Activated CD8-positive, alpha-beta memory T cell treated with anti-CD3 and anti-CD28 coated beads, Interleukin-2, amount 50 U/mL, for 24 hours (primary cell): Measurements from ENCODE around the gene SGSM2.
"Not testable (repeated sequence)": the region's sequence is repeated elsewhere in the genome, so short reads cannot be mapped to it uniquely, and the experiment has no call there.

ENCODE experiments used
- DNase-seq: peaks from one replicate; pipeline ENCODE4 v3.0.0-alpha.2; 2020; ENCODE audit errors: extremely low read depth

Gene SGSM2, protein sequence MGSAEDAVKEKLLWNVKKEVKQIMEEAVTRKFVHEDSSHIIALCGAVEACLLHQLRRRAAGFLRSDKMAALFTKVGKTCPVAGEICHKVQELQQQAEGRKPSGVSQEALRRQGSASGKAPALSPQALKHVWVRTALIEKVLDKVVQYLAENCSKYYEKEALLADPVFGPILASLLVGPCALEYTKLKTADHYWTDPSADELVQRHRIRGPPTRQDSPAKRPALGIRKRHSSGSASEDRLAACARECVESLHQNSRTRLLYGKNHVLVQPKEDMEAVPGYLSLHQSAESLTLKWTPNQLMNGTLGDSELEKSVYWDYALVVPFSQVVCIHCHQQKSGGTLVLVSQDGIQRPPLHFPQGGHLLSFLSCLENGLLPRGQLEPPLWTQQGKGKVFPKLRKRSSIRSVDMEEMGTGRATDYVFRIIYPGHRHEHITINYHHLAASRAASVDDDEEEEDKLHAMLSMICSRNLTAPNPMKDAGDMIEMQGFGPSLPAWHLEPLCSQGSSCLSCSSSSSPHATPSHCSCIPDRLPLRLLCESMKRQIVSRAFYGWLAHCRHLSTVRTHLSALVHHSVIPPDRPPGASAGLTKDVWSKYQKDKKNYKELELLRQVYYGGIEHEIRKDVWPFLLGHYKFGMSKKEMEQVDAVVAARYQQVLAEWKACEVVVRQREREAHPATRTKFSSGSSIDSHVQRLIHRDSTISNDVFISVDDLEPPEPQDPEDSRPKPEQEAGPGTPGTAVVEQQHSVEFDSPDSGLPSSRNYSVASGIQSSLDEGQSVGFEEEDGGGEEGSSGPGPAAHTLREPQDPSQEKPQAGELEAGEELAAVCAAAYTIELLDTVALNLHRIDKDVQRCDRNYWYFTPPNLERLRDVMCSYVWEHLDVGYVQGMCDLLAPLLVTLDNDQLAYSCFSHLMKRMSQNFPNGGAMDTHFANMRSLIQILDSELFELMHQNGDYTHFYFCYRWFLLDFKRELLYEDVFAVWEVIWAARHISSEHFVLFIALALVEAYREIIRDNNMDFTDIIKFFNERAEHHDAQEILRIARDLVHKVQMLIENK

DNA sequence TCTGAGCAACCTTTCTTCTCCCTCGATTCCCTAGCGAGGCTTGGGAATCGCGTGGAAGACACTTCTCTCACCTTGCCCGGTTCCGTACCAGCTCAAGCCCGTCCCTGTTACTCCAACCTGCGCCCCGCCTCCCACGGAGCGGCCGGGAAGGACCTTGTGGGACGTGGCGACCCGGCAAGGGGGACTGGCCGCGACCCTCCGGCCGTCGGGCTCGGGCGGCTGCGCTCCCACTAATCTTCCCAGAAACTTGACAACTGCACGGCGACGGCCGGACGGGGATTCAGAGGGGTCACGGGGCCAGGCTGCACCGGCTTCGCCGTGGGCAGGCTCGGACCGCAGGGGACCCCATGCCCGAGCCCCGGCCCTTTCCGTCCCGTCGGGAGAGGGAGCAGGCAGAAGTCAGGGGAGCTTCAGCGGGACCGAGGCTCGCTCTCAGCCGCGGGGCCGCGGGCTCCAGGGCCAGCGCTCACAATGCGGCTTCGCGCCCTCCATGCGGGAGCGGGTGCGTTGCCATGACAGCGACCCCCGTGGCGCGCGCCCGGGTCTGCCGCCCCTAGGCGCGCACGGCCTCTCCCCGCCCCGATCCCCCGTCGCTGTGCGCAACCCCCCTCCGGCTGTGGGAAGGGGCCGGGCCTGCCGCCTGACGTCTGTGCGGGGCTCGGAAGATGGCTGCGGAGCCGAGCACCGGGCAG lies at the start of gene SGSM2:
Gene SGSM2 (plus strand): TSS at position 650 of the 692 bp plus-strand sequence. CDS start 188 bp downstream, outside the sequence.
- DNase-seq = no peak

DNA sequence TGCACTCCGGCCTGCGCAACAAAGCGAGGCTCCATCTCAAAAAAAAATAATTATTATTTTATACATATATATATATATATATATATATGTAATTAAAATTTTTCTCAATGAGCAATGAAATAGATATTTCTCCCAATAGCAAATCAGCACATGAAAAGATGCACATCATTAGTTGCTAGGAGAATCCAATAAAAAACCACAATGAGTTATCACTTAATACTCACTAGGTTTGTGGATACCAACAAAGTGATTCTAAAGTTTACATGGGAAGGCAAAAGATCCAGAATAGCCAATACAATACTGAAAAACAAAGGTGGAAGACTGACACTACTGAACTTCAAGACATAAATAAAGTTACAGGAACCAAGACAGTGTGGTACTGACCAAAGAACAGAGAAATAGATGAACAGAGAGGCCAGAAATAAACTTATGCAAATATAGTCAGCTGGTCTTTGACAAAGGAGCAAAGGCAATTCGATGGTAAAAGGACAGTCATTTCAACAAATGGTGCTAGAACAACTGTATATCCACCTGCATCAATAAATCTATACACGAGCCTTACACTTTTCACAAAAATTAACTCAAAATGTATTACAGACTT lies 47.3 kb upstream of the SGSM2 start:
- DNase-seq = no peak

DNA sequence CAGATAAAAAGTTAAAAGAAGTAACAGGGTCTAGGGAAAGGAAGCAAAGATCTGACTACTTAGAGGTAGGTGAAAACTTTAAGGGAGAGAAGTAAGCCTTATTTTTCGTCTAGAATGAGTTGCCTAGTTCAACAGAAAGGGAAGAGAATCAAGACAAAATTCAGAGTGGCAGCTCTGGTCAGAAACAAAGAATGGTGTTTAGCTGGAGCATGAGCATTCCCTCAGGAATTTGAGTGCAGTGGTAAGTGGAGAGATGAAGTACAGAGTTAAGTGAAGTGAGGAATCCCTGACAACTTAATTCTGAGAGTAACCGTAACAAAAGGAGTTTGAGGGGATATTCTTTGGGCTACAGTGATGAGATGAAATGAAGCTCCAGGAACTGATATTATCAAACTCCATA lies 45.2 kb upstream of the SGSM2 start:
- DNase-seq = no peak

DNA sequence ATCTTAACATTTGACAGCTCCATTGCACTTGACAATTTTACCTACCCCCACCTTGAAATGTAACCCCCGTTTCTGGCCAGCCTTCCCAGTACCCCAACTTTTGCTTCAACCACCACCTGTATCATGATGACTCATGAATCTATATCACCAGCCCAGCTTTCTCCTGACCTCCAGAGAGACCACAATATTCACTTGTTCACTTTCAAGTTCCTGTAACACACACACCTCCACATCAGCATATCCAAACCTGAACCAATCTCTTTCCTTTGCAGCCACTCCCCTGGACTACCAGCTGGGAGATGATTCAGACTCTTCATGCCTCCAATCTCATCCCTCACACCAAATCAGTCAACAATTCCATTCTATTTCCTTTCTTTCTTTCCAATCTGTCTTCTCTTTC lies 41.7 kb upstream of the SGSM2 start:
- no peak for DNase-seq

DNA sequence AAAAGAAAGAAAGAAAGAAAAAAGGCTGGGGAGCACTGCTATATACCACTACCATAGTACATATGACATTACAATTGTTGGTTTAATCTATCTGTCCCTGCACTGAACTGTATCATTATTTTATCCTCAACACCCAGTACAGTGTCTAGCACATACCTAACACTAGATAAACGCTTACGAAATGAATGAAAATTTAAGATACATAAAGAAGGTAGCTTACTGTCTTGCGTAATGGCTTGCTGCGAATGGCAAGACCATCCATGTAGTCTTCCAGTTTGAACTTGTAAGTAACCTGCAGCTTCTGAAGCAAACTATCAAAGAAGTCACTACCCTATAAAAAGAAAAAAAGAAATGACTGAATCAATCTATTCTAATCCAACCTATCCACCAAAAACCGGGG lies 40.3 kb upstream of the SGSM2 start:
- no peak for DNase-seq

DNA sequence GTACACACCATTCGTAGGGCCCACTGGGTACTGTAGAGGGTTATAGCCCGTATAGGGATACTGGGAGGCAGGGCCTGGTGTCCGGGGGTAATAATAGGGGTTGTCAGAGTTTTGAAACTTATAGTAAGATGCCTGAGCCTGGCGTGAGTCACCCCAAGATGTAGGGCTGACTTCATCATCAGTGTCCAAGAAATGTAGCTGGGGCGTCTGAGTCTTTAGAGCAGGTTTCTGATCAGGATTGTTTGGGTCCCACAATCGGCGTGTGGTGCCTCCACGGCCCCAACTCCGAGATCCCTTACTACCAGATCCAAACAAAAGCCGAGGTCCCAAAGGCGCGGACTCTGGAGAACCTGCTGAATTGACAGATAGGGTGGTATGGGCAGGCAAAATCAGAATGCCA lies 38.2 kb upstream of the SGSM2 start:
- DNase-seq = no peak

DNA sequence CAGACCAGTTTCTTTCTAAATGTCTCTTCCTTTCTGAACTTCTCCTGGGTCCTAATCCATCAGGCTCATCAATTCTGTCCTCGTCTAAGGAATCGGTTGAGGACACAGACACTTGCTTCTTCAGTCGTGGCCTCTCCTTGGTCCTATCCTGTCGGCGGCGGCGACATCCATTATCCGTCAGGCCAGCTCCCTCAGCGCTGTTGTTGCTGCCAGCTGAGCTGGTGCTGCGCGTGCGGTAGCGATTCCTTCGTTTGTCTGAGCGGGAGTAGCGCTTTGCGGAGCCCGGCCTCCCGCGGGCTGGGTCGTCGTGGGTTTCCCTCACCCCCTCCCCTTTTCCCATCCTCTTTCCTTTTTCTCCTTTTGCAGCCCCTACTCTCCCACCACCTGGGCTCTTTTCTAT lies 37.5 kb upstream of the SGSM2 start:
- DNase-seq = no peak

DNA sequence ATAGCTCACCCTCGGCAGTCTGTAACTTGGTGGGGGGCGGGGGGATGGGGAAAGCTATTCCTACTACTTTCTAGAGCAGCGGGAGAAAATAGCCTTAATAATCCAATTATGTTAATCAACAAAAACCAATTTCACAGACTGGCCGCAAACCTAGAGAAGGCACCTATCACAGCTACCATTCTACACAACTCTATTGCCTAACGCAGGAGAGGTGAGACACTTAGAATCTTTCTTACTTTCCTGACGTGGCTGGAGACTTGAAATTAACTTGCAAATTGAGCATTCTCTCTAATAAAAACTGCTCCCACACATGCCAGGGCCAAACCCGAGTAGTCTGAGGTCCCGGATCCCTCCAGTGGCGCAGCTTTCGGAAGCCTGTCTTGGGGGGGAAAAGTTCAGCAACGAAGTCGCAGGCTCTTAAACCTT lies 34.5 kb upstream of the SGSM2 start:
- DNase-seq = no peak

DNA sequence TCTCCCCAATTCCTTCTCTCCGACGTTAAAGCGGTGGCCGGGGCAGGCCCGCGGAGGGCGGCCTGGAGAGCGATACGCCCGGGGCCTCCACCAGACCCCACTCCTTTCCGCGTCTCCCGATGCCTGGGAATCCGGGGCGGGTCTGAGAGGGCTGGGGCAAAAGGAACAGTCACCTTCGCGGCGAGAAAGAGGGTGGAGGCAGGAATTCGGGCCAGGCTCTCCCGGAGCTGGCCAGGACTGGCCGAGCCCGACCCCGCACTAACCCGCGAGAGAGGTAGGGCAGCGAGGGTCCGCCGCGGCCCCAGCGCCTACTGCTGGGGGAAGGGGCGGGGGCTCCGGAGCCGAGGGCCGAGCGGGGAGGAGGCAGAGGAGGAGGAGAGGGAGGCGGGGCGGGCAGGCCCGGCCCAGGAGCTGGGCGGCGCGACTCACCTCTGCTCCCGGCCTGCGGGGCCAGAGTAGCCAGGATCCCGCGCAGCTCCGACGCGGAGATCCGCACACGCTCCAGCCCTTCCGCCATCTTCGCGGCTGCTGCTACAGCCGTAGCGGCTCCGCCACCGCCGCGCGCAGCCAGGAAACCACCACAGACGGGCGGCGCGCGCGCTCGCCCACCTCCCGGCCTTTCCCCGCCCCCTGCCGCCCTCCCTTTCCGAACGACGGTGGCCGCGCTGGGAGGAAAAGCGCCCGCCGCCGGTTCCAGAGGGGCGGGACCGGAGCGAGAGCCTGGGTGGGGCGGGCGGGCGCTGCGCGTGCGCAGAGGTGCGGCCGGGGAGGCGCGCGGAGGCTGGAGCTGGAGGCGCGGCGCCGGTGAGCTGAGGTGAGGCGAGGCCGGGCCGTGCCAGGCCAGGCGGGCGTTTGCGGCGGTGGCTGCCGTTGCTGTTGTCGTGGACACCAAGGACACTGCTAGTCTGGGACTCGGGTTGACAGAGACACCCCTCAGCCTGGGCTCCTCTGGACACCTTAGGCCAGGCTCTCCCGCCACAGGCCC lies 33.8 kb upstream of the SGSM2 start, which contains the start of the genes SMG6 and SRR:
Gene SMG6 (minus strand): TSS at position 582 of the 985 bp plus-strand sequence. CDS start 65 bp downstream, at position 517.
Gene SRR (plus strand): TSS at position 747 of the 985 bp plus-strand sequence. CDS start 11,611 bp downstream, outside the sequence.
- peak; percentile 82 for DNase-seq

DNA sequence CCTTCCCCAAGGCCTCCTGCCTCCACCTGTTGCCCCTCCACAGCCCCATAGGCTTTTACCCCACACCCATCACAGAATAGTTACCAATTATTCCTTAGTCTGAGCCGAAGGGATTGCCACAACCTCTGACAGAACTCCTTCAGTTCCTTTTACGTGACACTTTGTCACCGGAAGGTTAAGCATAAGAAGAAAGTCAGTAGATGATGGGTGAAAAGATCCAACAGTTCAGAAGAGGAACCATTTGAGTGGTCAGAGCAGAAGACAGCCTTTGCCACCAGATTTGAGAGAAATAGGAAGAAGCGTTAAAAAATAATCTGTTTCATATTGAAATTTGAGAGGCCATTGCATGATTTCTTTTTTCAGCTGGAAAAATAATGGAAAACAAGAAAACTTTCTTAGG lies 32.4 kb upstream of the SGSM2 start:
- DNase-seq = no peak

DNA sequence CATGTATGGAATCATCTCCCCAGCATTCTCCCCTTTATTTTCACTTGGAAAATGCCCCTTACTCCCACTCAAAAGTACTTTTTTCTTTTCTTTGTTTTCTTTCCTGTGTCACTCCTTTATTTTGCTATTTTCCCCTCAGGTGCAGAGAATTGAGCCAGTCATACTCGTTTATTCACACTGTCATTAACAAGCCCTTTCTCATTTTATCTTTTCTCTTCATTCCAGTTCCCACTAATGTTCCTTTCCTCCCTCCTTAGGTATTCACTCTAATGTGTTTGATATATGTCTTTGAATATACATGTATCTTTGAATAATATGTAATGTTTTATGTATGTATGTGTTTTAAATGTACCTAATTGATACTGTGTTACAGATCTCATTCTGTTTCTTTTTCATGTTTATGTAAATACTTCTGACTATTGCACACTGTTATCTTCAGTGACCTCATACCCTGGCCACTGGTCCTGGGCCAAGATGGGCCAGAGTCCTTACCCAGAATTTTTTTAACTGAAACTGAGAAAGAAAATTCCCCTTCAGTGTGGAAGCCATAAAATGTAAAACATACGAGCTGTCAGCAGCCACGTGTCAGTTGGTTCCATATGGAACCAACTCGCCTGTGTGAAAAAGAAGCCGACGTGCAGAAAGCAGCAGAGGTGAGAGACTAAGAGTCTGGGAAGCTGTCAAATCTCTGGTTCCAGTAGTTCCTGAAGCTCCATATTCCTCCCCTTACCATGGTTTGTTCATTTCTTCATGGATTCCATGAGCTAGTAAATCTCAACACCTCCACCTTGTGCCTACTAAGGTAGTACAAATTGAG lies 27.8 kb upstream of the SGSM2 start:
- no peak for DNase-seq

DNA sequence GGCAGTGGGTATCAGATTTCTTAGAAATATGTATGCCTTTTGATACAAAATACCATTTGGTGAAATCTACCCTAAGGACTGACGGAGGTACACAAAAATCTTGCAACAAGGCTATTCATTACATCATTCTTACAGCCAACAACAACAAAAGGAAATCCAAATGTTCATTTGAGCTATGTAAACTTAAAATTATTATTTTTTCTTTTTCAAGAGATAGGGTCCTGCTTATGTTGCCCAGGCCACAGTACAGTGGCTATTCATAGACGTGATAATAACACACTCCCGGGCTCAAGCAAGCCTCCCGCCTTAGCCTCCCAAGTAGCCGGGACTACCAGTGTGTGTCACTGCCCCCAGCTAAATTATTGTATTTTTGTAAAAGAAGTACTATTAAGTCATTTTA lies 24.6 kb upstream of the SGSM2 start:
- no peak for DNase-seq

DNA sequence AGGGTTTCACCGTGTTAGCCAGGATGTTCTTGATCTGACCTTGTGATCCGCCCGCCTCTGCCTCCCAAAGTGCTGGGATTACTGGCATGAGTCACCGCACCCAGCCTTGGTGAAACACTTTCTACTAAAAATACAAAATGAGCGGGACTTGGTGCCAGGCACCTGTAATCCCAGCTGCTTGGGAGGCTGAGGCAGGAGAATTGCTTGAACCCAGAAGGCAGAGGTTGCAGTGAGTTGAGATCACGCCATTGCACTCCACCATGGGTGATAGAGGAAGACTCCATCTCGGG lies 20.4 kb upstream of the SGSM2 start:
- not testable (repeated sequence) for DNase-seq

DNA sequence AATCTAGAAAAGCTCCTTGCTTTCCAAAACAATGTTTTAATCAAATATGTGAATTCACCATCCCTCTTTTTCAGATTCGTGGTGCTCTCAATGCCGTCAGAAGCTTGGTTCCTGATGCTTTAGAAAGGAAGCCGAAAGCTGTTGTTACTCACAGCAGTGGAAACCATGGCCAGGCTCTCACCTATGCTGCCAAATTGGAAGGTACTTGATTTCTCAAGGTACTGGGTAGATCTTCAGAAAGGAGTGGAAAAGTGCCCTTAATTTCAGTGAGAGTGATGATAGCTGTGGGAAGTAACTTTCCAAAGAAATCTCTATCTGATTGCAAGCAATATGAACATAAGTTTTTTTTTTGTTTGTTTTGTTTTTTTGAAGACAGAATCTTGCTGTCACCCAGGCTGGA lies 19.5 kb upstream of the SGSM2 start:
- no peak for DNase-seq

DNA sequence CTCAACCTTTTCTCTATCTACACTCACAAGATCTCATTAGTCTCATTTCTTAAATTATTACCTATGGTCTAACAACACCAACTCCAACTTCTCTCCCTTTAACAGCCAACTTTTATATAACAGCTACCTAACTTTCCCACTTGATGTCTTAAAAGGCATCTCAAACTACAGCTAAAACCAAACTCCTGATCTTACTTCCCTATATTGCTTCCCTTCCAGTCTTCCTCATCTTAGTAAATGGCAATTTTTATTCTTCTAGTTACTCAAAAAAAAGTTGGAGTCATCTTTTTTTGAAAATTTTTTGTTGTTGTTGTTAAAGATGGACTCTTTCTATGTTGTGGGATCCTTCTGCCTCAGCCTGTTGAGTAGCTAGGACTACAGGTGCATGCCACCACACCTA lies 18.2 kb upstream of the SGSM2 start:
- DNase-seq = no peak

DNA sequence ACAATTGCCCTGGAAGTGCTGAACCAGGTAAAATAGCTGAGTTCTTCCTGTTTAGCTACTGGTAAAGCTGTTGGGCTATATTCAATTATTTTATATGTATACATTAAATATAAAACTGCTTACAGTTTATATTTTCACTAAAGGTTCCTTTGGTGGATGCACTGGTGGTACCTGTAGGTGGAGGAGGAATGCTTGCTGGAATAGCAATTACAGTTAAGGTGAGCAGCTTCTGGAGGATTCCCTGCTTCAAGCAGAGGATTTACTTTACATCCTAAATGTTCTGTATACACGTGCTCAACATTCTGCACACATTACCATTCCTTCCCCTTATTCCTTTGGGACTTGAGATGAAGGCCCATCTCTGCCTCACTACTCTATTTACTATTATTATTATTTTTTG lies 15.9 kb upstream of the SGSM2 start:
- no peak for DNase-seq

DNA sequence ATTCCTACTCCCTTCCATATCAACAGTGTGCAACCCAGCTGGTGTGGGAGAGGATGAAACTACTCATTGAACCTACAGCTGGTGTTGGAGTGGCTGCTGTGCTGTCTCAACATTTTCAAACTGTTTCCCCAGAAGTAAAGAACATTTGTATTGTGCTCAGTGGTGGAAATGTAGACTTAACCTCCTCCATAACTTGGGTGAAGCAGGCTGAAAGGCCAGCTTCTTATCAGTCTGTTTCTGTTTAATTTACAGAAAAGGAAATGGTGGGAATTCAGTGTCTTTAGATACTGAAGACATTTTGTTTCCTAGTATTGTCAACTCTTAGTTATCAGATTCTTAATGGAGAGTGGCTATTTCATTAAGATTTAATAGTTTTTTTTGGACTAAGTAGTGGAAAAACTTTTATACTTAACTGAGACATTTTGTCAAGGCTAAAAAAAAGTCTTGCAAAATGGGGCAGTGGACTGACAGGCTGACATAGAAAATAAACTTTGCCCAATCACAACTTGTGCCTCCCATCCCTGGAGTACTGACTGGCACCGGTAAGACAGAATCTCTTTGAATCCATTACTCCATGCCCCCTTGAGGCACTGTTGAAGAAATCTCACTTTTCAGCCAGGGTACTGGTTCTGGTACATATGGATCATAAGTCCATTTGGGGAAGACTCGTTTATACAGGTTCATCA lies 13.5 kb upstream of the SGSM2 start:
- DNase-seq = no peak

DNA sequence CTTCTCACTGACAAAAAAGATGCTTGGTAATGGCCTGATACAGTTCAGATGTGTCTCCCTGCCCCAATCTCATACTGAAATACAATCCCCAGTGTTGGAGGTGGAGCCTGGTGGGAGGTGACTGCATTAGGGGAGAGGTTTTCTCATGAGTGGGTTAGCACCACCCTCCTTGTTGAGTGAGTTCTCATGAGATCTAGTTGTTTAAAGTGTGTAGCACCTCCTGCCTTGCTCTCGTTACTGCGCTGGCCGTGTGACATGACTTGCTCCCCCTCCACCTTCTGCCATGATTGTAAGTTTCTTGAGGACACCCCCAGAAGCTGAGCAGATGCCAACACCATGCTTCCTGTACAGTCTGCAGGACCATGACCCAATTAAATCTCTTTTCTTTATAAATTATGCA lies 6.0 kb upstream of the SGSM2 start:
- no peak for DNase-seq

DNA sequence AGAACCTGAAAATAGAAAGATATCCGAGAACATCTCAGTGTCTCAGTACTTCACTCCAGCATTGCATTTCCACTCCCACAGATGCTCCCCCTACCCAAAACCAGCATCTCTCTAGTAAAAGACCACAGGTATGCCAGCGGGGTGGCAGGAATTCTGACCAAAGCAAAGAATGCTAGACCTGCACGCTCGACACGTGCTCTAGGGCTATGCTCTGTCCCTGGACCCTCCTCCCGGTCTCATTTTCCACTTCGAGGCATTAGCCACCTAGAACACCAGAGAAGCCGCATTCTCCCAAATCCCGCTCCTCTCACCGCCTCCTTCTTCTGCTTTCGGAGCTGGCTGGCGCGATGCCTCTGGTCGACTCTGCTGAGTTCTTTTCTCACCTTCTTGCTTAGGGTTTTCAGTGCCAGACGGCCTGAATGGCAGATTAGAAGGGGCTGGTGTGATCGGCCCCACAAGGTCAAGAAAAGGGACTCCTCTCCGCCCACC lies 1.5 kb upstream of the SGSM2 start:
- no peak for DNase-seq
